Loucy (cell line): ENCODE data around the gene DENND4C.

ENCODE experiments used
- CTCF ChIP-seq: fragments of 200-600 bp; sonication (generic); conservative IDR thresholded peaks from 2 replicates; pipeline ENCODE4 v1.5.1; 2014; ENCODE audit warnings: mild to moderate bottlenecking, antibody characterized with exemption, low read length
- EZH2phosphoT487 ChIP-seq: fragments of 200-600 bp; IDR thresholded peaks from 2 replicates; pipeline ENCODE4 v1.6.1; 2018; ENCODE audit warnings: antibody characterized with exemption, mild to moderate bottlenecking, moderate library complexity, borderline replicate concordance

GRCh38 chr9:19231904-19232822 is 1.7 kb downstream of the DENND4C start:
- TF ChIP-seq CTCF, result no peak
- no peak for TF ChIP-seq EZH2phosphoT487
